Mesothelial cell of epicardium (in vitro differentiated cells): ENCODE measurements around the gene MOB3C. TPM values are rescaled to one million over a fixed set of nuclear protein-coding genes. Genes with fewer than 3 reads are reported as not detected.

Source experiments
- DNase-seq, 2 experiments: peaks; one replicate each; pipeline ENCODE4 v3.0.0; 2021; ENCODE audit warnings: low spot score in 2 of 2; ENCODE audit not compliant: unreplicated experiment in 2 of 2
- H3K27ac Mint-ChIP-seq: 2 replicates; pipeline ENCODE4 v1.8.0; 2021; ENCODE audit warnings: mixed read lengths
- H3K27me3 Mint-ChIP-seq: 2 replicates; pipeline ENCODE4 v1.8.0; 2021; ENCODE audit warnings: low read depth, mixed read lengths
- H3K36me3 Mint-ChIP-seq: 2 replicates; pipeline ENCODE4 v1.8.0; 2021; ENCODE audit warnings: mixed read lengths
- H3K4me1 Mint-ChIP-seq: 2 replicates; pipeline ENCODE4 v1.8.0; 2021; ENCODE audit warnings: mixed read lengths
- H3K4me3 Mint-ChIP-seq: 2 replicates; pipeline ENCODE4 v1.8.0; 2021; ENCODE audit warnings: mild to moderate bottlenecking, moderate library complexity, mixed read lengths
- H3K9me3 Mint-ChIP-seq: 2 replicates; pipeline ENCODE4 v1.8.0; 2021; ENCODE audit warnings: mixed read lengths
- CTCF ChIP-seq: fragments of 200-600 bp; sonication (generic); IDR thresholded peaks from one replicate; pipeline ENCODE4 v1.5.0; 2021; ENCODE audit warnings: antibody characterized with exemption; ENCODE audit not compliant: unreplicated experiment
- total RNA-seq: library from RNA; stranded (reverse); gene quantifications from 3 replicates; pipeline ENCODE4 v1.2.1, GENCODE V29; 2021

MOB3C gene
- total RNA-seq, 1 donor from 2014 or later: 11.0 TPM

- peaks cover 6% of the 10 kb centered on the region for H3K27me3 Mint-ChIP-seq
- H3K36me3 Mint-ChIP-seq: no peaks in the 10 kb centered on the region
- DNase-seq: no peak
- H3K9me3 Mint-ChIP-seq: no peaks in the 10 kb centered on the region
- no peak overlapping the region for H3K4me3 Mint-ChIP-seq
- peaks cover 33% of the 10 kb centered on the region for H3K4me1 Mint-ChIP-seq
- peak overlapping the region; percentile 37 for H3K27ac Mint-ChIP-seq
- no peak for TF ChIP-seq CTCF
Observed at GRCh38 chr1:46621930-46622329, 5.3 kb upstream of the MOB3C start.

- peaks cover 41% of the 10 kb centered on the region for H3K4me1 Mint-ChIP-seq
Observed at GRCh38 chr1:46619656-46620258, 3.1 kb upstream of the MOB3C start.

GRCh38 chr1:46618754-46619415, 2.3 kb upstream of the MOB3C start:
- TF ChIP-seq CTCF: no peak
- Mint-ChIP-seq H3K36me3 (no peaks in the 10 kb centered on the region), H3K27me3 (peaks cover 6% of the 10 kb centered on the region), H3K4me1 (peaks cover 33% of the 10 kb centered on the region), H3K4me3 (no peak overlapping the region), H3K9me3 (no peaks in the 10 kb centered on the region), H3K27ac (no peak overlapping the region)
- no peak for DNase-seq

More at GRCh38 chr1:46619656-46620258, 3.1 kb upstream of the MOB3C start:
- Mint-ChIP-seq H3K27me3 (peaks cover 6% of the 10 kb centered on the region), H3K36me3 (no peaks in the 10 kb centered on the region), H3K4me3 (no peak overlapping the region), H3K27ac (no peak overlapping the region), H3K9me3 (no peaks in the 10 kb centered on the region)
- no peak for DNase-seq
- no peak for TF ChIP-seq CTCF

GRCh38 chr1:46617833-46618232, 1.2 kb upstream of the MOB3C start:
- H3K27ac Mint-ChIP-seq: no peak overlapping the region
- H3K9me3 Mint-ChIP-seq: no peaks in the 10 kb centered on the region
- H3K27me3 Mint-ChIP-seq: peaks cover 6% of the 10 kb centered on the region
- DNase-seq: no peak
- H3K36me3 Mint-ChIP-seq: no peaks in the 10 kb centered on the region
- H3K4me1 Mint-ChIP-seq: peaks cover 31% of the 10 kb centered on the region
- H3K4me3 Mint-ChIP-seq: peak overlapping the region; percentile 88
- no peak for TF ChIP-seq CTCF

GRCh38 chr1:46617108-46617800, 643 bp upstream of the MOB3C start:
- no peak for TF ChIP-seq CTCF
- H3K4me3 Mint-ChIP-seq: peak overlapping the region; percentile 88
- peaks cover 31% of the 10 kb centered on the region for H3K4me1 Mint-ChIP-seq
- DNase-seq: no peak
- no peaks in the 10 kb centered on the region for H3K9me3 Mint-ChIP-seq
- H3K27ac Mint-ChIP-seq: peak overlapping the region; percentile 89
- peaks cover 6% of the 10 kb centered on the region for H3K27me3 Mint-ChIP-seq
- H3K36me3 Mint-ChIP-seq: no peaks in the 10 kb centered on the region
